OCI-LY7 (cell line): ENCODE measurements around the gene F2. TPM values are rescaled to one million over a fixed set of nuclear protein-coding genes. Genes with fewer than 3 reads are reported as not detected.

Source experiments
- BruUV-seq: library from RNA; stranded (reverse); fragments of 400-500 nt; replicated peaks from 2 replicates; lab custom pipeline; 2021; lab: Mats Ljungman, UMichigan
- CTCF ChIA-PET: fragments of 300-600 bp; sonication (Branson Sonifier 250); formaldehyde crosslinking; loops from one replicate; lab custom pipeline; 2022; ENCODE audit warnings: antibody characterized with exemption; ENCODE audit not compliant: unreplicated experiment; lab: Charles Lee
- POLR2A ChIA-PET: fragments of 300-600 bp; sonication (Branson Sonifier 250); formaldehyde crosslinking; loops from one replicate; lab custom pipeline; 2022; ENCODE audit warnings: antibody characterized with exemption; lab: Charles Lee
- DNase-seq: peaks from one replicate; pipeline ENCODE4 v3.0.0-alpha.2; 2015; ENCODE audit warnings: low spot score
- H2AFZ ChIP-seq: fragments of 200-600 bp; sonication (generic), shearing (Covaris generic); 2 replicates; pipeline ENCODE4 v1.6.1; 2014; ENCODE audit warnings: mild to moderate bottlenecking, antibody characterized with exemption, low read length, moderate library complexity
- H3K27ac ChIP-seq: fragments of 200-600 bp; sonication (generic); 2 replicates; pipeline ENCODE4 v1.5.1; 2014; ENCODE audit warnings: mixed run types, low read depth, mild to moderate bottlenecking, moderate library complexity, low read length, inconsistent platforms; ENCODE audit not compliant: poor library complexity, severe bottlenecking
- H3K36me3 ChIP-seq: fragments of 200-600 bp; sonication (generic); 2 replicates; pipeline ENCODE4 v1.6.1; 2014; ENCODE audit warnings: mild to moderate bottlenecking, antibody characterized with exemption, low read length, moderate library complexity, mixed read lengths; ENCODE audit not compliant: insufficient read depth
- H3K4me1 ChIP-seq: fragments of 200-600 bp; sonication (generic); 2 replicates; pipeline ENCODE4 v1.5.1; 2014; ENCODE audit warnings: mild to moderate bottlenecking, low read length; ENCODE audit not compliant: insufficient read depth, poor library complexity, severe bottlenecking
- H3K4me2 ChIP-seq: fragments of 200-600 bp; sonication (generic); 2 replicates; pipeline ENCODE4 v1.6.1; 2014; ENCODE audit warnings: mild to moderate bottlenecking, low read length
- H3K4me3 ChIP-seq: fragments of 200-600 bp; sonication (generic); 2 replicates; pipeline ENCODE4 v1.5.1; 2014; ENCODE audit warnings: mild to moderate bottlenecking, low read depth, low read length; ENCODE audit not compliant: poor library complexity, severe bottlenecking
- H3K79me2 ChIP-seq: fragments of 200-600 bp; sonication (generic); 2 replicates; pipeline ENCODE4 v1.6.1; 2016; ENCODE audit warnings: low read depth, mild to moderate bottlenecking, low read length, moderate library complexity, mixed read lengths; ENCODE audit not compliant: insufficient read depth
- H3K9me2 ChIP-seq: fragments of 200-600 bp; sonication (generic); 2 replicates; pipeline ENCODE4 v1.6.1; 2016; ENCODE audit warnings: mild to moderate bottlenecking, low read length, mixed read lengths; ENCODE audit not compliant: insufficient read depth
- H3K9me3 ChIP-seq: fragments of 200-600 bp; sonication (generic); 2 replicates; pipeline ENCODE4 v1.6.1; 2014; ENCODE audit warnings: mild to moderate bottlenecking, mixed run types, low read length, mixed read lengths
- H4K20me1 ChIP-seq: fragments of 200-600 bp; sonication (generic); 2 replicates; pipeline ENCODE4 v1.6.1; 2014; ENCODE audit warnings: mild to moderate bottlenecking, antibody characterized with exemption, low read length, moderate library complexity, mixed read lengths; ENCODE audit not compliant: insufficient read depth
- EZH2phosphoT487 ChIP-seq: fragments of 200-600 bp; sonication (generic); IDR thresholded peaks from 2 replicates; pipeline ENCODE4 v1.6.1; 2018; ENCODE audit warnings: low read depth, borderline replicate concordance, mild to moderate bottlenecking, mixed run types, antibody characterized with exemption, low read length, moderate library complexity, mixed read lengths
- intact Hi-C: fragments of 100-400 bp; cut with micrococcal nuclease; formaldehyde crosslinking; loops from one replicate; pipeline ENCODE4 v1.10.0; 2022; ENCODE audit not compliant: unreplicated experiment
- total RNA-seq, 2 experiments: library from RNA; depleted of rRNA in 1 of 2; stranded (reverse); fragments of >200 nt in 1 of 2; shearing (Covaris generic) in 1 of 2; gene quantifications; 2 replicates each; pipeline ENCODE4 v1.2.3, GENCODE V29; 2014 to 2022
- TF ChIP-seq, protein P1 (sequence below): fragments of 200-600 bp; sonication (generic); conservative IDR thresholded peaks from 2 replicates; pipeline ENCODE4 v1.5.1; 2014; ENCODE audit warnings: mild to moderate bottlenecking, antibody characterized with exemption, low read length, moderate library complexity, mixed read lengths

Gene F2
- total RNA-seq, 2 experiments from 2014 or later: 0.48 TPM; not detected in 1

DNA sequence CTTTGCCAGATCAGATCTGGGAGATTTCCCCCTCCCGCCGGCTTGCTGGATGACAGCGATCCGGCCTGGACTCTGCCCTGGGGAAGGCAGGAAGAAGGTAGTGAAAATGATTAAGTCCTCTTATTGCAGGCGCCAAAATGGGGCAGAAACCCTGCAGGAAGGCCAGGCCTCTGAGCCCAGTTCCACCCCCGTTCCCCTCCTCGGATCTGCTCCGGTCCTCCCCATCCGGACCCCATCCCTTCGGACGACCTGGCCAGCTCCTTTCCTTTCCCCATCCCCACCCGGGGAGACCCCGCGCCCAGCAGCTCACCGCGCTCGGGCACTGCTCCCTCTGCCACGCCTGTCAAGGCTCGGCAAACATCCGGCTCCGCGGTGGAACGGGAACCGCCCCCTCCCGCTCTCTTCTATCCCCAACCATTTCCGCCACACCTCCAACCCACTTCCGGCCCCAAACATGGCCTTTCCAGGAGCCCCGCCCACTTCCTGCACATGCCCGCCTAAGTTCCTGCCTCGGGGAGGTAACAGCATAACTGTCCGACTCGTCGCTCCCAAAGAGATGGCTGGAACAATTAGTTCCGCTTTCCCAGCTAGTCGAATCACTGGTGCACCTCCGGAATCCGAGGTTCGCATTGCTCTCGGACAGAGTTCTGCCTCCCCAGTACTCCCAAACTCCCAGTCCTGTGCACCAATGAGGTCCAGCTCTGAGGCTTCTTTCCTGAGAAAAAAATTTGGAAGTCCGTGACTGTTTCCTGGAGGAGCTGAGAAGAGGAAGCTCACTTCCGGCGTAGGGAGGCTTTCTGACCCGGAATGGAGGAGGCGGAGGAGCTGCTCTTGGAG is 18.6 kb upstream of the F2 start, which contains the start of the genes ARHGAP1 and ZNF408:
Gene ARHGAP1 (minus strand): TSS at position 379 of the 837 bp plus-strand sequence. CDS start 4,512 bp downstream, outside the sequence.
Gene ZNF408 (plus strand): TSS at position 791 of the 837 bp plus-strand sequence. CDS start 17 bp downstream, at position 808.
- Histone ChIP-seq H3K4me3 (peak within 1 kb of the TSS; percentile 92), H3K9me2 (no peaks in the 10 kb centered on the region), H3K27ac (peak within 1 kb of the TSS; percentile 59), H3K9me3 (no peaks in the 10 kb centered on the region), H3K79me2 (peaks cover 35% of the 10 kb centered on the region), H2AFZ (peak within 1 kb of the TSS; percentile 63), H3K36me3 (peaks cover 37% of the 10 kb centered on the region), H4K20me1 (no peaks in the 10 kb centered on the region), H3K4me2 (peak within 1 kb of the TSS; percentile 92), H3K4me1 (peaks cover 19% of the 10 kb centered on the region)
- CTCF ChIA-PET: interaction anchor here (1.2 kb wide), 1 partner anchor 452 kb away, joined by 4 read pairs; no protein-coding TSS in a partner anchor
- TF ChIP-seq EZH2phosphoT487: no peak
- TF ChIP-seq, protein P1, sequence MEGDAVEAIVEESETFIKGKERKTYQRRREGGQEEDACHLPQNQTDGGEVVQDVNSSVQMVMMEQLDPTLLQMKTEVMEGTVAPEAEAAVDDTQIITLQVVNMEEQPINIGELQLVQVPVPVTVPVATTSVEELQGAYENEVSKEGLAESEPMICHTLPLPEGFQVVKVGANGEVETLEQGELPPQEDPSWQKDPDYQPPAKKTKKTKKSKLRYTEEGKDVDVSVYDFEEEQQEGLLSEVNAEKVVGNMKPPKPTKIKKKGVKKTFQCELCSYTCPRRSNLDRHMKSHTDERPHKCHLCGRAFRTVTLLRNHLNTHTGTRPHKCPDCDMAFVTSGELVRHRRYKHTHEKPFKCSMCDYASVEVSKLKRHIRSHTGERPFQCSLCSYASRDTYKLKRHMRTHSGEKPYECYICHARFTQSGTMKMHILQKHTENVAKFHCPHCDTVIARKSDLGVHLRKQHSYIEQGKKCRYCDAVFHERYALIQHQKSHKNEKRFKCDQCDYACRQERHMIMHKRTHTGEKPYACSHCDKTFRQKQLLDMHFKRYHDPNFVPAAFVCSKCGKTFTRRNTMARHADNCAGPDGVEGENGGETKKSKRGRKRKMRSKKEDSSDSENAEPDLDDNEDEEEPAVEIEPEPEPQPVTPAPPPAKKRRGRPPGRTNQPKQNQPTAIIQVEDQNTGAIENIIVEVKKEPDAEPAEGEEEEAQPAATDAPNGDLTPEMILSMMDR: no peak
- peak; percentile 99 for DNase-seq
- POLR2A ChIA-PET: interaction anchor here (0.6 to 1.6 kb wide), 10 partner anchors 11 to 839 kb away, joined by 3 to 11 read pairs (median 4); partner anchors contain the start of genes ATG13 and HARBI1
- no TSS peak for BruUV-seq
- intact Hi-C loops: no loop called here

DNA sequence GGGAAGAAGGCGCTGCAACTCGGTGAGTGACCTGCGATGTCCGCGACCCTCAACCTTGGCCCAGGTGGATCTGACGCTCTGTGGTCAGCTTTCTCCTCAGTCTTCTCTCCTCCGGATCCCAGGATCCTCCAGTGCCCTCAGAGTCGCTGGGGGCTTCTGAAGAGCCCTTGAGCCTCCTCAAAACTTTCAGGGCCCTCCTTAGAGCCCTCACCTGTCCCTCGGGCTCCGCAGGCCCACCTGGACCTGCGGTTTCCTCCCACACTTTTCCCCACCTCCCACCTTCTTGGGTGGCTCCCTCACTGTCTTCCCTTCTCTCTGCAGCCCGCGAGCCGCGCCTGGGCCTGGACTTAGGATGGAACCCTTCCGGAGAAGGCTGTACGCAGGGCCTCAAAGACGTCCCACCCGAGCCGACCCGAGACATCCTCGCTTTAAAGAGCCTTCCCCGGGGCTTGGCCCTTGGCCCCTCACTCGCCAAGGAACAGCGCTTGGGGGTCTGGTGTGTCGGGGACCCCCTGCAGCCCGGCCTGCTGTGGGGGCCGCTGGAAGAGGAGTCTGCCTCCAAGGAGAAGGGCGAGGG is 17.8 kb upstream of the F2 start:
- no peak for TF ChIP-seq EZH2phosphoT487
- TF ChIP-seq, protein P1: no peak
- Histone ChIP-seq H3K4me1 (peaks cover 19% of the 10 kb centered on the region), H3K4me3 (peak overlapping the region; percentile 92), H3K4me2 (peak overlapping the region; percentile 92), H3K27ac (peak overlapping the region; percentile 49), H3K79me2 (peaks cover 35% of the 10 kb centered on the region), H3K36me3 (peaks cover 39% of the 10 kb centered on the region), H4K20me1 (no peaks in the 10 kb centered on the region), H3K9me3 (no peaks in the 10 kb centered on the region), H2AFZ (peak overlapping the region; percentile 63), H3K9me2 (no peaks in the 10 kb centered on the region)
- TSS peak; percentile 84 for BruUV-seq
- DNase-seq: no peak
- intact Hi-C loops: no loop called here
- ChIA-PET POLR2A (interaction anchor here (0.6 to 1.5 kb wide), 9 partner anchors 10 to 838 kb away, joined by 3 to 10 read pairs (median 5); partner anchors contain the start of genes ATG13 and HARBI1), CTCF (interaction anchor here (1.2 kb wide), 1 partner anchor 451 kb away, joined by 4 read pairs; no protein-coding TSS in a partner anchor)
